C4-2B (cell line): Measurements from ENCODE around the gene HSF5.

Source experiments
- H3K27ac ChIP-seq: fragments of 450-650 bp; 2 replicates; pipeline ENCODE4 v1.5.1; 2017
- ZFX ChIP-seq: fragments of 450-650 bp; IDR thresholded peaks from 2 replicates; pipeline ENCODE4 v1.6.1; 2017
- TF ChIP-seq, protein P1 (sequence below): fragments of 450-650 bp; conservative IDR thresholded peaks from 2 replicates; pipeline ENCODE4 v1.5.1; 2017; ENCODE audit warnings: mild to moderate bottlenecking

Gene HSF5

DNA sequence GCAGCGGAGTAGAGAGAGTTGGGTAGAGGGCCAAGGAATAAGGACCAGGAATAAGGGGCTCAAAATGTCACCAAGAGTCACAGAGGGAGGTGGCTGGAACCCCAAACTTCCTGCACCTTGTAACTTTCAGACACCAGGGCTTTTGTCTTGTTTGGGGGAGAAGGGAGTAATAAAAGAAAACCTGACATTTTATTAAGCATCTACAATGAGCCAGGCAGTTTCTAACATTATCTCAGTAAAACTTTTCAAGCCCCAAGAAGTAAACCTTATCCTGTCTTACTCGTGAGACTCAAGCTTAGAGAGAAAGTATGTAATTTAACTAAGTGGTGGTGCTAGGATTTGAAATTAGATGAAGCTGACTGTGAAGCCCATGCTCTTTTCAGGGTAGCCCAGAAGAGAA is 27.1 kb upstream of the HSF5 start:
- TF ChIP-seq, protein P1, sequence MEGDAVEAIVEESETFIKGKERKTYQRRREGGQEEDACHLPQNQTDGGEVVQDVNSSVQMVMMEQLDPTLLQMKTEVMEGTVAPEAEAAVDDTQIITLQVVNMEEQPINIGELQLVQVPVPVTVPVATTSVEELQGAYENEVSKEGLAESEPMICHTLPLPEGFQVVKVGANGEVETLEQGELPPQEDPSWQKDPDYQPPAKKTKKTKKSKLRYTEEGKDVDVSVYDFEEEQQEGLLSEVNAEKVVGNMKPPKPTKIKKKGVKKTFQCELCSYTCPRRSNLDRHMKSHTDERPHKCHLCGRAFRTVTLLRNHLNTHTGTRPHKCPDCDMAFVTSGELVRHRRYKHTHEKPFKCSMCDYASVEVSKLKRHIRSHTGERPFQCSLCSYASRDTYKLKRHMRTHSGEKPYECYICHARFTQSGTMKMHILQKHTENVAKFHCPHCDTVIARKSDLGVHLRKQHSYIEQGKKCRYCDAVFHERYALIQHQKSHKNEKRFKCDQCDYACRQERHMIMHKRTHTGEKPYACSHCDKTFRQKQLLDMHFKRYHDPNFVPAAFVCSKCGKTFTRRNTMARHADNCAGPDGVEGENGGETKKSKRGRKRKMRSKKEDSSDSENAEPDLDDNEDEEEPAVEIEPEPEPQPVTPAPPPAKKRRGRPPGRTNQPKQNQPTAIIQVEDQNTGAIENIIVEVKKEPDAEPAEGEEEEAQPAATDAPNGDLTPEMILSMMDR = no peak
- no peak for TF ChIP-seq ZFX
- H3K27ac ChIP-seq = no peak overlapping the region

DNA sequence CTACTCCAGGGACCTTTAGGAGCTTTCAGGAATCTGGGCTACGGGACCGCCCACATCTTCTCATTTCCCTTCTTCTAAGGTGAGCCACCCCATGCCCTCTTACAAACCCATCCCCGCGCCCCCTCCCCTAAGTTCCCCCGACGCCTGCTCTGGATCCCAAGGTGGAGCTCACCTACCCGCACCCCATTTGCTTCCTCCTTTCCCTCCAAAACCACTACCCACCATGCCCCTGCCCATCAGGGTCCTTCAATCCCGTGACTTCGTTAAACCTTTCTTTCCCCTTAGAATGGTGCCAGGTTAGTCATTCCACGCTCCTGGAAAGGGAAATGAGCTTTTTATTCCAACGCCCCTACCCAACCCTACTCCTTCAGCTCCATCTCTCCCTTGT is 26.6 kb upstream of the HSF5 start:
- TF ChIP-seq, protein P1 = no peak
- TF ChIP-seq ZFX = no peak
- peak overlapping the region; percentile 85 for H3K27ac ChIP-seq

DNA sequence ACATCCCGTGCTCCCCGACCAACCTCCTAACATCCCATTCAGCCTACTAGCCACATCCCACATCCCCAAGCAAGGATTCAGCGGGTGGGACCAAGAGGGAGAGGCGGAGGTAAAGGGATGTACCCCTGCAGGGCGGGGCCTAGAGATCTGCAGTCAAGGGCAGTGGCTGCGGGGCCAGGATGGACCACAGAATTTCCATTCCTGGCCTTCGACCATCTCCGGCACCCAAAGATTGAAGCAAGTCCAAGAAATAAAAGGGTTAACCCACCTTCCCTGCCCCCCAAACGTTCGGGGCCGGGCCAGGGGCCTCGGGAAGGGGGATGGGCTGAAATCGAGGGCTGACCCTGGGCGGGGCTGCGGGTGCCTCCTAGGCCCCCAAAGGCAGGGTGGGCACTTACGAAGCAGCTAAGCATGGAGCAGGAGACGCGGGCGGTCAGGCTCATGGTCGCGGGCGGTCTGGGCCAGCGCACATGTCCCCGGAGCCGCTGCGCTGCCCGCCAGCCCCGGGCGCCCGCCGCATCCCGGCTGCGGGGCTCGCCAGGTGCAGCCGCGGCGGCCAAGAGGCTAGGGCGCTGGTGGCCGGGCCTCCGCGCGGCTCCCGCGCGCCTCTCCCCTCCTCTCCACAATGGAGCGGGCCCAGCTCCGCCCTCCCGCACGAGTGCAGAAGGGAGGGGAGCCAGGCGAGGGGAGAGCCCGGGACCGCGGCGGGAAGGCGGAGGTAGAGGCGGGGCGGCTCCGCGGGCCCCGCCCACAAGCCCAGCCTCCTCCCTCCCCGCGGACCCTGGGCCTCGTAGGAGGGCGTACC is 26.0 kb upstream of the HSF5 start, which contains the start of gene MTMR4:
Gene MTMR4, minus strand, starts transcription at position 674 of the 805 bp plus-strand sequence. Its CDS starts 231 bp downstream, at position 443.
- peak within 1 kb of the TSS; percentile 85 for H3K27ac ChIP-seq
- peak; percentile 76; the same call in 1 of the 2 replicates for TF ChIP-seq ZFX
- TF ChIP-seq, protein P1 = no peak

DNA sequence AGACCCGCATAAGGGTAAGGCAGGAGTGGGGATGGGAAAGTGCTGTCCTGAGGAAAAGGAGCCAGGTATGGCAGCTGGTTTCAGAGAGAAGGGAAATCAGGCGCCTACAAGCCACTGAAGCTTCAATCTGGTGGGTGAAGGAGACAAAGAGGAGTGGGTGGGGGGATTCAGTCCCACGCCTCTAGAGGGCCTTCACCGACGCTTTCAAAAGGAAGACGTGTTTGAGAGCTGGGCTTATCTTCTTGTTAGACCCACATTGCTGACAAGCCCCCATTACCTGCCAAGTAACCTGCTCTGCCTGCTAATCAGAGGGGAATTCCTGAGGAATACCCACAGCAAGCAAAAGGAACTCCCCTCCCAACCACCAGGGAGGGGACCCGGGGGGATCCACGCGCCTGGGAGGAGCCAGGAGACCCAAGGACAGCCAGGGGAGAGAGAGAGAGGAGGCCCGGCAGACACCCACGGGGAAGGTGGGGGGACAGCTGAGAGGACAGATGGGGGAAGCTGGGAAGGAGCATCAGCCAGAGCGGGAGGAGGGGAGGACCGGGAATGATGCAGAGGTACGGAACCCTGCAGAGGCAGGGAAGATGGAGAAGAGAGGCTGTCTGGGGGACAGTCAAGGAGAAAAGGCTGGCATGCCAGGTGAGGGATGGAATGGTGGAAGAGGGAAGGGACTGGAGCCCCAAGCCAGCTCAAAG is 25.2 kb upstream of the HSF5 start:
- no peak for TF ChIP-seq ZFX
- TF ChIP-seq, protein P1 = no peak
- peak overlapping the region; percentile 85 for H3K27ac ChIP-seq

DNA sequence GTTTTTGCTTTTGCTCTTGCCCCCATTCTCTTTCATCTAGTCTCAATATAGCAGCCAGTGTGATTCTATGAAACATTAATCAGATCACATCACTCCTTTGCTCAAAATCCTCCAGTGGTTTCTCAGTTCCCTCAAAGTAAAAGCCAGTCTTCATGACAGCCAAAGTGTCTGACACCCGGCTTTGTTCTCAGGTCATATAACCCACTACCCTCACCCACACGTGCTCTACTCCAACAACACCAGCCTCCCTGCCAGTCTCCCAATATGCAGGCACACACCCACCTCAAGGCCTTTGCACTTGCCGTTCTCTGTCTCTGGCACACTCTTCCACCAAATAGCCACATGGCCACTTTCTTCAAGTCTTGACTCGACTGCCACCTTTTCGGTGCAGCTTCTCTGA is 21.9 kb upstream of the HSF5 start:
- H3K27ac ChIP-seq = no peak overlapping the region
- TF ChIP-seq ZFX = no peak
- TF ChIP-seq, protein P1 = no peak

DNA sequence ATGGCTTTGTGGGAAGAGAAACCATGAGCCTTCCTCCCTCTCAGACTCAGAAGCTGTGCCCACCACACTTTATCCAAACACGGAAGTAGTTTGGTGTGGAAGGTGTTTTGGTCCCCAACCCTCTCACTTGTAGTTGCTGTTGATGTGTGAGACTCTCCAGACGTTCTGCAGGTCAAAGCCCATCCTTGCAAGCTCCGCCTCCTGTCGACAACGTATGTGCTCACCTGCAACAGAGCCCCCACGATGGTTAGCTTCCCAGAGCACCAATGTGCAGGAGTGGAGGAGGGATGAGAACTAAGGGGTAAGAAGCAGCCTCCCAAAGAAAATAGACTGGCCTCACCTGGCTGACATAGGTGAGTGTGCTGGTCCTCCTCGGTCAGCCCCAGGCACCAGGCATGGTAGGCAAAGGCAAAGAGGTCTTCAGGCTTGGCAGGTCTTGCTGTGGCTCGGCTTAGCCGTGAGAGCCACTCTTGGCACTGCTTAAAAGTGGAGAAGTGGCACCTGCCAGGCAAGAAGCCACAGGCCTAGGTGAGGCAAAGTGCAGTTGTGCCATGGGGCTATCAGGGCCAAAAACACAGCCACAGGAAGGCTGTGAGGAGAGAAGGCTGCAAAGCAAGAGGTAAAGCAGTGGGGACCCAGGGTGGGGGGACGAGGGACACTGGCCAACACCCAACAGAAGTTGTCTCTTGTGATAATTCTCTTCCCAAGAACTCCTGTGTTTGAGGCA is 20.3 kb upstream of the HSF5 start:
- H3K27ac ChIP-seq = no peak overlapping the region

More for the DNA sequence above, 20.3 kb upstream of the HSF5 start:
- TF ChIP-seq ZFX = no peak
- TF ChIP-seq, protein P1 = no peak
